ENCODE data around the gene PLPPR3.

- TF ChIP-seq GATA2 (IDR thresholded peaks at IDR 0.05; ENCODE audit: low read depth, low read length) (no peak), GATA3 (IDR thresholded peaks at IDR 0.05; ENCODE audit: low read depth, low read length) (no peak)
Measured at GRCh38 chr19:796692-797527, 24.8 kb downstream of the PLPPR3 start, which contains the start of gene PTBP1.

All from SH-SY5Y (cell line).